ENCODE data around the gene EMILIN2. TPM values are rescaled to one million over a fixed set of nuclear protein-coding genes. Genes with fewer than 3 reads are reported as not detected.

Gene EMILIN2
- total RNA-seq, 1 experiment from 2014 or later: 0.07 TPM

DNA sequence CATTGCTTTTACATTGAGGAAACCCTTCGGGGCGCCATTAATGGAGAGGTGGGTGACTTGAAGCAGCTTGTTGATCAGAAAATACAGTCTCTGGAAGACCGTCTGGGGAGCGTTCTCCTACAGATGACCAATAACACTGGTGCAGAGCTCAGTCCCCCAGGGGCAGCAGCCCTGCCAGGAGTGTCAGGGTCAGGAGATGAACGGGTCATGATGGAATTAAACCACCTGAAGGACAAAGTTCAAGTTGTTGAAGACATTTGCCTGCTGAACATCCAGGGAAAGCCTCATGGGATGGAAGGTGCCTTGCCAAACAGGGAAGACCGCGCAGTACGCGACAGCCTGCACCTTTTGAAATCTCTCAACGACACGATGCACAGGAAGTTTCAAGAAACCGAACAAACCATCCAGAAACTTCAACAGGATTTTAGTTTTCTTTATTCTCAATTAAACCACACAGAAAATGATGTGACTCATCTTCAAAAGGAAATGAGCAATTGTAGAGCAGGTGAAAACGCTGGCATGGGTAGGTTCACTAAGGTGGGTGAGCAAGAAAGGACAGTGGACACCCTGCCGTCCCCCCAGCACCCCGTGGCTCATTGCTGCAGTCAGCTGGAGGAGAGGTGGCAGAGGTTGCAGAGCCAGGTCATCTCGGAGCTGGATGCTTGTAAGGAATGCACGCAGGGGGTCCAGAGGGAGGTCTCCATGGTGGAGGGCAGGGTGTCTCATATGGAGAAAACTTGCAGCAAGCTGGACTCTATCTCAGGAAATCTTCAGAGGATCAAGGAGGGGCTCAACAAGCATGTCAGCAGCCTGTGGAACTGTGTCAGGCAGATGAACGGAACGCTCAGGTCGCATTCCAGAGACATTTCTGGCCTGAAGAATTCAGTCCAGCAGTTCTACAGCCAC, 45.0 kb downstream of the EMILIN2 start:
- no peaks in the 10 kb centered on the region for H3K4me1 ChIP-seq (replicated peaks; ENCODE audit: insufficient read depth)
- no peak overlapping the region for H3K4me3 ChIP-seq
- POLR2A ChIA-PET (ENCODE audit: unreplicated experiment): no interaction called here
- CTCF ChIA-PET: no interaction called here
- H3K36me3 ChIP-seq (ENCODE audit: low read depth): no peaks in the 10 kb centered on the region
- no peaks in the 10 kb centered on the region for H4K20me1 ChIP-seq (ENCODE audit: insufficient read depth)
- H3K9me3 ChIP-seq (ENCODE audit: insufficient read depth, low read depth): no peaks in the 10 kb centered on the region
- H3K27ac ChIP-seq: no peak overlapping the region
- no peak for DNase-seq
- no peak overlapping the region for H3K4me2 ChIP-seq
- no peak overlapping the region for H2AFZ ChIP-seq
- TF ChIP-seq EZH2 (IDR thresholded peaks at IDR 0.05; ENCODE audit: low read depth): no peak
- TF ChIP-seq, protein P1, sequence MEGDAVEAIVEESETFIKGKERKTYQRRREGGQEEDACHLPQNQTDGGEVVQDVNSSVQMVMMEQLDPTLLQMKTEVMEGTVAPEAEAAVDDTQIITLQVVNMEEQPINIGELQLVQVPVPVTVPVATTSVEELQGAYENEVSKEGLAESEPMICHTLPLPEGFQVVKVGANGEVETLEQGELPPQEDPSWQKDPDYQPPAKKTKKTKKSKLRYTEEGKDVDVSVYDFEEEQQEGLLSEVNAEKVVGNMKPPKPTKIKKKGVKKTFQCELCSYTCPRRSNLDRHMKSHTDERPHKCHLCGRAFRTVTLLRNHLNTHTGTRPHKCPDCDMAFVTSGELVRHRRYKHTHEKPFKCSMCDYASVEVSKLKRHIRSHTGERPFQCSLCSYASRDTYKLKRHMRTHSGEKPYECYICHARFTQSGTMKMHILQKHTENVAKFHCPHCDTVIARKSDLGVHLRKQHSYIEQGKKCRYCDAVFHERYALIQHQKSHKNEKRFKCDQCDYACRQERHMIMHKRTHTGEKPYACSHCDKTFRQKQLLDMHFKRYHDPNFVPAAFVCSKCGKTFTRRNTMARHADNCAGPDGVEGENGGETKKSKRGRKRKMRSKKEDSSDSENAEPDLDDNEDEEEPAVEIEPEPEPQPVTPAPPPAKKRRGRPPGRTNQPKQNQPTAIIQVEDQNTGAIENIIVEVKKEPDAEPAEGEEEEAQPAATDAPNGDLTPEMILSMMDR (conservative IDR thresholded peaks at IDR 0.05): no peak
- H3F3A ChIP-seq (ENCODE audit: insufficient read depth, low read depth): no peaks in the 10 kb centered on the region
- no TSS peak for BruUV-seq (replicated peaks)
- intact Hi-C loops (cut with micrococcal nuclease; ENCODE audit: unreplicated experiment): no loop called here
- no peaks in the 10 kb centered on the region for H3K9me2 ChIP-seq (ENCODE audit: insufficient read depth)
- H3K27me3 ChIP-seq (ENCODE audit: insufficient read depth, low read depth): peaks cover 4% of the 10 kb centered on the region; the same call in 1 of the 2 replicates
- no peaks in the 10 kb centered on the region for H3K79me2 ChIP-seq (ENCODE audit: low read depth)

DNA sequence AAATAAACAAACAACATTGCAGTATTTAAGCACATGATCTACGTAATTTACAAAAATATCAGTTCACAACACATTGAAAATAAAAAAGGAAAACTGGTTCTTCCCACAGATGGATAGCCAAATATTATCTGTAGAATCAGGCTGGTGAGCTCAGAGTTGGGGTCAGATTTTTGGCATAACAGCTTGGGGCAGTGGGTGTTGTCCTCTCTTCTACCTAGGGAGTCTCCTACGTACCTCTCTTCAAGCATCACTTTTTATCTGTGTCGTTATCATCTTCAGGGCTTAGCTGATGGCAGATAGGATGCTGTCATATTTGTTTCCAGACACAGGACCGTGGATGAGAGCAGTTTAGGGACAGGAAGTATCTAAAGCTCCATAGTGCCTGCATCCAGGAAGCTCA, 46.2 kb downstream of the EMILIN2 start:
- H2AFZ ChIP-seq: no peak overlapping the region
- H3K4me2 ChIP-seq: no peak overlapping the region
- ChIA-PET CTCF (no interaction called here), POLR2A (ENCODE audit: unreplicated experiment) (no interaction called here)
- no peaks in the 10 kb centered on the region for H3K36me3 ChIP-seq (ENCODE audit: low read depth)
- H3K27ac ChIP-seq: no peak overlapping the region
- H3K79me2 ChIP-seq (ENCODE audit: low read depth): no peaks in the 10 kb centered on the region
- no peaks in the 10 kb centered on the region for H3F3A ChIP-seq (ENCODE audit: insufficient read depth, low read depth)
- intact Hi-C loops (cut with micrococcal nuclease; ENCODE audit: unreplicated experiment): no loop called here
- TF ChIP-seq, protein P1 (conservative IDR thresholded peaks at IDR 0.05): no peak
- no peak for TF ChIP-seq EZH2 (IDR thresholded peaks at IDR 0.05; ENCODE audit: low read depth)
- H3K27me3 ChIP-seq (ENCODE audit: insufficient read depth, low read depth): no peaks in the 10 kb centered on the region
- BruUV-seq (replicated peaks): no TSS peak
- DNase-seq: no peak
- H3K9me3 ChIP-seq (ENCODE audit: insufficient read depth, low read depth): no peaks in the 10 kb centered on the region
- no peaks in the 10 kb centered on the region for H4K20me1 ChIP-seq (ENCODE audit: insufficient read depth)
- H3K4me1 ChIP-seq (replicated peaks; ENCODE audit: insufficient read depth): no peaks in the 10 kb centered on the region
- H3K4me3 ChIP-seq: no peak overlapping the region
- no peaks in the 10 kb centered on the region for H3K9me2 ChIP-seq (ENCODE audit: insufficient read depth)

DNA sequence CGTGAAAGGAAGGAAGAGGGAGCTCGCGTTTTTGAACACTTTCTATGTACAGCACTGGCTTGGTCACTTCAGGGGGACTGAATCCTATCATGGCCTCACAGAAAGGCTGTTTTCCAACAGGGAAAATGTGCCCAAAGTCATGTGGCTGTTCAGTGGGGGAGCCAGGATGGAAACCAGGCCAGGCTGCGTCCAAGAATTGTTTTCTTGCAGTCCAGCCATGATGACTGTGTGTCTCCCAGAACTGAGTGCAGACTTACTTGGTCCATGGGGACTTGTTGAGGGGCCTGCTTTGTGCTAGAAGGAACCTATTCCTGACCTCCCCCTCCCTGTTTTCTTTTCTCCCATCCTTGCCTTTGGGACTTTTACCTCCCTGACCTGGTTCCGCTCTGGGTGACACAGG, 46.9 kb downstream of the EMILIN2 start:
- TF ChIP-seq EZH2 (IDR thresholded peaks at IDR 0.05; ENCODE audit: low read depth): no peak
- TF ChIP-seq, protein P1 (conservative IDR thresholded peaks at IDR 0.05): no peak
- Histone ChIP-seq H3K9me3 (ENCODE audit: insufficient read depth, low read depth) (no peaks in the 10 kb centered on the region), H3K36me3 (ENCODE audit: low read depth) (no peaks in the 10 kb centered on the region), H3K27ac (no peak overlapping the region), H3K4me3 (no peak overlapping the region), H3K9me2 (ENCODE audit: insufficient read depth) (no peaks in the 10 kb centered on the region), H3K4me2 (no peak overlapping the region), H3K79me2 (ENCODE audit: low read depth) (no peaks in the 10 kb centered on the region), H3K4me1 (replicated peaks; ENCODE audit: insufficient read depth) (no peaks in the 10 kb centered on the region), H3F3A (ENCODE audit: insufficient read depth, low read depth) (no peaks in the 10 kb centered on the region), H2AFZ (no peak overlapping the region), H3K27me3 (ENCODE audit: insufficient read depth, low read depth) (no peaks in the 10 kb centered on the region), H4K20me1 (ENCODE audit: insufficient read depth) (no peaks in the 10 kb centered on the region)
- no peak for DNase-seq
- intact Hi-C loops (cut with micrococcal nuclease; ENCODE audit: unreplicated experiment): no loop called here
- ChIA-PET POLR2A (ENCODE audit: unreplicated experiment) (no interaction called here), CTCF (interaction anchor here (0.5 kb wide), 1 partner anchor 141 kb away, joined by 3 read pairs; no protein-coding TSS in a partner anchor)
- no TSS peak for BruUV-seq (replicated peaks)

Data from PC-9 (cell line).